IPS-NIHi7 (cell line): Measurements from ENCODE around the gene BHLHE41.

Experiments
- DNase-seq: peaks from one replicate; pipeline ENCODE4 v3.0.0; 2012; ENCODE audit warnings: mixed read lengths; ENCODE audit errors: extremely low spot score

BHLHE41 gene

DNA sequence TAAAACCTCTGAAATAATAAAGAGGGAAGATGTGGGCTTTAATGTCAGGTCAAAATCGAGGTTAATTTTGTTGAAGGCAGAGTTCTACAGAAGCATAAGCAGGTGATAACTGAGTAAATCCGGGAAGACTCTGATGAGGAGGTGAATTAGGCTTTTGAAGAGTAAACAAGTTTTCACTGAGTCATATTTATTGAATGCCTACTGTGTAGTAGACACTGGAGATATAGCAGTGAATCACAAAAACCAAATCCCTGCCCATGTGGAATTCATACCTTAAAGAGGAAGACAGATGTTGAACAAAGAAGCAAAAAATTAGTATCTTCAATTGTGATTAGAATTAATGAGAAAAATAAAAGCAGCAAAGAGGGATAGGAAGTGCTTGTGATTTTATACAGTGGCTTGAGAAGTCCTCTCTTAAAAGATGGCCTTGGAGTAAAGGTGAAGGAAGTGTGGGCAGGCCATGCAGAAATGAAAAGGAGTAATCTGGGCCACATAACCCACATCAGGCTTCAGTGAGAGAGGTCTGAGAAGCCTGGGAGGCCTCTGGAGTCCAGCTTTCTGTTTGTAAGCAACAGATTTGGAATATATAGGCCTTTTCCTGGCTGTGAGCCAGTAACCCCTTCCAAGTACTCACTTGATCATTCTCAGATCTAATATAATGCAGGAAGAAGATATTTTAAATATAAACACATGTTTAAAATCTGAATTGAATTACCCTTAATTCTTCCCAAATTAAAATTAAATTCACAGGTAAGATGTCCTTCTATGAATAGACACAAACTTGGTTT lies 46.7 kb downstream of the BHLHE41 start:
- no peak for DNase-seq
